Lung (tissue), 12 donors: ENCODE measurements around the gene MOB3B. TPM values are rescaled to one million over a fixed set of nuclear protein-coding genes. Genes with fewer than 3 reads are reported as not detected.

ENCODE experiments used
- ATAC-seq: fragments of 200-7000 bp; cut with Tn5 transposase; one replicate; pipeline ENCODE4 v1.9.1; 2020; ENCODE audit warnings: moderate number of reproducible peaks; ENCODE audit not compliant: insufficient read depth, low FRiP score
- DNase-seq, 3 donors: peaks; one replicate each; pipeline ENCODE4 v3.0.0-alpha.2; 2013 to 2017
- H3K27ac ChIP-seq, 2 donors: one replicate each; pipeline ENCODE4 v1.5.1; 2013; ENCODE audit warnings: mild to moderate bottlenecking in 2 of 2, moderate library complexity in 2 of 2, control low read depth in 1 of 2, inconsistent platforms in 1 of 2, low read depth in 1 of 2, low read length in 1 of 2
- H3K27me3 ChIP-seq, 3 donors: one replicate each; pipeline ENCODE4 v1.5.1; 2013; ENCODE audit warnings: low read length in 2 of 3; ENCODE audit not compliant: control insufficient read depth in 3 of 3, insufficient read depth in 3 of 3
- H3K36me3 ChIP-seq, 4 donors: one replicate each; pipeline ENCODE4 v1.5.1; 2013; ENCODE audit warnings: low read length in 4 of 4, mild to moderate bottlenecking in 1 of 4, moderate library complexity in 1 of 4; ENCODE audit not compliant: control insufficient read depth in 4 of 4, insufficient read depth in 4 of 4
- H3K4me1 ChIP-seq, 5 donors: one replicate each; pipeline ENCODE4 v1.5.1; 2013; ENCODE audit warnings: low read length in 5 of 5, mild to moderate bottlenecking in 2 of 5, moderate library complexity in 1 of 5; ENCODE audit not compliant: control insufficient read depth in 5 of 5, insufficient read depth in 5 of 5
- H3K4me3 ChIP-seq: one replicate; pipeline ENCODE4 v1.5.1; 2013; ENCODE audit warnings: mild to moderate bottlenecking, control low read depth, moderate library complexity
- H3K9ac ChIP-seq, 2 donors: one replicate each; pipeline ENCODE4 v1.5.1; 2013; ENCODE audit warnings: low read length in 2 of 2, control low read depth in 1 of 2; ENCODE audit not compliant: insufficient read depth in 1 of 2
- H3K9me3 ChIP-seq, 4 donors: one replicate each; pipeline ENCODE4 v1.5.1; 2013; ENCODE audit warnings: low read length in 3 of 4, mild to moderate bottlenecking in 1 of 4, moderate library complexity in 1 of 4; ENCODE audit not compliant: control insufficient read depth in 4 of 4, insufficient read depth in 3 of 4
- CTCF ChIP-seq: IDR thresholded peaks from 2 replicates; pipeline ENCODE4 v1.5.1; 2012; ENCODE audit warnings: mild to moderate bottlenecking; ENCODE audit errors: control extremely low read depth, extremely low read depth
- WGBS, 2 donors: extraction: QIAGEN DNeasy Blood & Tissue Kit; methylation state at CpG; one replicate each; pipeline ENCODE4 v1.1.7; 2013; 5-methylcytosine and 5-hydroxymethylcytosine counted together
- polyA plus RNA-seq, 2 donors: library from polyadenylated mRNA; stranded (reverse); fragments of 200-250 nt; gene quantifications; one replicate each; pipeline ENCODE4 v1.2.1, GENCODE V29; 2013
- total RNA-seq, 2 donors: library from RNA; depleted of rRNA in 1 of 2; stranded (reverse); fragments of >200 nt in 1 of 2; gene quantifications; one replicate each; pipeline ENCODE4 v1.2.1, GENCODE V29; 2014 to 2021
- donor health status: control.
- donor health status: control.
- donor health status: Bipolar disorder and iron deficiency.
- donor health status: healthy.
- donor health status: DM: yes; HTN: yes; CAD: no.

Gene MOB3B
- total and polyA plus RNA-seq, 4 donors = 1.6 to 12.9 (median 6.4) TPM

DNA sequence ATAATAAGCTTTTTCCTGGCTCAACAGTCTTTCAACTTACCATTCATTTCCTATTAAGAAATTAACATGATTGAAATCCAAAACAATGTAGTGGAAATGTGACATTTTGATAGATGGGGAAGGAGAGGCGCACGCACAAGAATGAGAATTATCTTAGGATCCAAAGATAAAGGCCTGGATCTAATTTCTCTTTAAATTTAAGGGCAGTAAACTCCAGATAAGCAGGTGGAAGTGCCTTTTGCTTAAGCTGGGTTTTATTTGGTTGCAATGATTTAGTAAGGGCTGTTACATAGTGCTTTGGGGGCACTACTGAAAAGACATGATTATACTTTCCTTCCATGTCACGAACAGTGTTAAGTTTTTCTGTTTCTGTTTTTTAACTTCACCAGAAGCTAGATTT is 250.0 kb downstream of the MOB3B start:
- Histone ChIP-seq H3K4me3 (no peak overlapping the region), H3K9me3 (no peaks in the 10 kb centered on the region), H3K9ac (no peak overlapping the region), H3K27me3 (no peaks in the 10 kb centered on the region), H3K36me3 (no peaks in the 10 kb centered on the region), H3K27ac (no peak overlapping the region), H3K4me1 (peaks cover 0 to 4% (median 0%) of the 10 kb centered on the region in 5 donors)
- no peak for ATAC-seq
- no peak for TF ChIP-seq CTCF
- DNase-seq = no peak
- 76 to 84% methylated on average over 3 of the region's 3 CpGs for WGBS, 2 donors

GRCh38 chr9:27278374-27278773 is 251.2 kb downstream of the MOB3B start:
- Histone ChIP-seq H3K27me3 (no peaks in the 10 kb centered on the region), H3K27ac (no peak overlapping the region), H3K4me3 (no peak overlapping the region), H3K36me3 (no peaks in the 10 kb centered on the region), H3K9me3 (no peaks in the 10 kb centered on the region), H3K9ac (no peak overlapping the region), H3K4me1 (peaks cover 0 to 4% (median 0%) of the 10 kb centered on the region in 5 donors)
- TF ChIP-seq CTCF = no peak
- DNase-seq = no peak
- WGBS, 2 donors = 86 to 93% methylated on average over 1 of the region's 1 CpG
- ATAC-seq = no peak

GRCh38 chr9:27276193-27277030 is 253.2 kb downstream of the MOB3B start:
- Histone ChIP-seq H3K9ac (peak overlapping the region in 1 of 2 donors; percentile 46), H3K4me3 (no peak overlapping the region)

More at GRCh38 chr9:27276193-27277030, 253.2 kb downstream of the MOB3B start:
- WGBS, 2 donors = 42 to 46% methylated on average over 12 of the region's 12 CpGs
- no peaks in the 10 kb centered on the region for H3K36me3 ChIP-seq
- TF ChIP-seq CTCF = peak; percentile 62
- peak in 2 of 3 donors; percentile 80 for DNase-seq
- H3K27ac ChIP-seq = no peak overlapping the region
- no peak for ATAC-seq
- H3K27me3 ChIP-seq = no peaks in the 10 kb centered on the region
- H3K4me1 ChIP-seq = peaks cover 0 to 4% (median 0%) of the 10 kb centered on the region in 5 donors
- H3K9me3 ChIP-seq = no peaks in the 10 kb centered on the region

Other genes starting within 250 kb of the MOB3B start
- gene EQTN, start 232.7 kb downstream of the MOB3B start, total RNA-seq = 1 to 10 TPM in 1 of 2 donors, not detected in 1; 1.5 TPM
- under 1 TPM in 1 of 2 donors, not detected in 1; 0.26 TPM for gene EQTN, start 232.7 kb downstream of the MOB3B start, polyA plus RNA-seq
- not detected for gene IFNK, start 5.5 kb downstream of the MOB3B start, total RNA-seq
- not detected for gene IFNK, start 5.5 kb downstream of the MOB3B start, polyA plus RNA-seq
- 10 to 100 TPM; 23.4 to 59.6 TPM for gene C9orf72, start 43.7 kb upstream of the MOB3B start, total RNA-seq
- 10 to 100 TPM; 14.4 to 23.6 TPM for gene C9orf72, start 43.7 kb upstream of the MOB3B start, polyA plus RNA-seq